ENCODE measurements around the gene VPS33B.

Gene VPS33B

DNA sequence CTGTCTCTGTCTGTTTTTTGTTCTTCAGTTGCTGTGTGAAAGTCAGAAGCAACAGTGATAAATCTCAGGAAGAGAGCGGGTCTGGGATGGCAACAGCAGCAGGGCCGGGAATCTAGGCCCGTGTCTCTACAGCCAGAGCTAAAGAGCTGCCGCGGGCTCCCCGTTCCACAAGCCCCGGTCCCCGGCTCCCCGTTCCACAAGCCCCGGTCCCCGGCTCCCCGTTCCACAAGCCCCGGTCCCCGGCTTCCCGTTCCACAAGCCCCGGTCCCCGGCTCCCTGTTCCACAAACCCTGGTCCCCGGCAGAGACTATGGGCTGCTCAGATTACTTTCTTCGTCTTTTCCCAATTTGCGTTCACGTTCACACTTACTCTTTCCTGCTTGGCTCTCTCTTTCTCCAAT lies 48.2 kb downstream of the VPS33B start:
- no peak for DNase-seq
- H3K9me3 Mint-ChIP-seq: no peaks in the 10 kb centered on the region
- H3K27ac Mint-ChIP-seq: no peak overlapping the region
- H3K36me3 Mint-ChIP-seq (ENCODE audit: low read depth): peaks cover 61% of the 10 kb centered on the region
- ATAC-seq: no peak
- H3K4me3 Mint-ChIP-seq: no peak overlapping the region
- no peaks in the 10 kb centered on the region for H3K4me1 Mint-ChIP-seq
- no peaks in the 10 kb centered on the region for H3K27me3 Mint-ChIP-seq

DNA sequence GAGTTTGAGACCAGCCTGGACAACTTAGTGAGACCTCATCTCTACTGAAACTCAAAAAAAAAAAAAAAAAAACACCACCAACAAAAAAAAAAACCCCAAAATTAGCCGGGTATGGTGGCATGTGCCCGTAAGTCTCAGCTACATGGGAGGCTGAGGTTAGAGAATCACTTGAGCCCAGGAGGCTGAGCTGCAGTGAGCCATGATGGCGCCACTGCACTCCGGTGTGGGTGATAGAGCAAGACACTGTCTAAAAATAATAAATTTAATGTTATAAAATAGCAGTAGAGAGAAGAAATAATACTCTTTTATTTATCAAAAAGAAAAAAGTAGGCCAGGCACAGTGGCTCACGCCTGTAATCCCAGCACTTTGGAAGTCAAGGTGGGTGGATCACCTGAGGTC lies 50.3 kb downstream of the VPS33B start:
- Mint-ChIP-seq H3K27ac (no peak overlapping the region), H3K4me1 (no peaks in the 10 kb centered on the region), H3K9me3 (no peaks in the 10 kb centered on the region), H3K36me3 (ENCODE audit: low read depth) (peaks cover 64% of the 10 kb centered on the region), H3K27me3 (no peaks in the 10 kb centered on the region), H3K4me3 (no peak overlapping the region)
- no peak for ATAC-seq
- no peak for DNase-seq

DNA sequence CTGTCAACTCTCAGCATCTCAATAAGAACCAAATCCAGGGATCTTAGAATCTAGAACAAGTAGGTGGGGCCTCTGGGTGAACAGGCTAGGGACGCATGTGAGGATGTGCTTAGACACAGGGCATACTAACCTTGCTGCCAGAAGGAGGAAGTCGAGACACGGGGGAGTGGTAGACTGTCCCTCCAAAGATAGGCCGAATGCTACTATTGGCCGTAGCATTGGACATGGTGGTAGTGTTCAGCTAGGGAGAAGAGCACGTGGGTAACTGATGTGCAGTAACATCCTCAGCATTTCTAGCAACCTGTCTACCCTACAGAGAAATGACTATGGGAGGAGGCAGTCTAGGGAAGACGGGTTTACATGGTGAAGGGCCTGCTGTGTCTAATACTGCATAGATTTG lies 52.1 kb downstream of the VPS33B start:
- Mint-ChIP-seq H3K4me3 (no peak overlapping the region), H3K36me3 (ENCODE audit: low read depth) (peaks cover 65% of the 10 kb centered on the region), H3K27me3 (no peaks in the 10 kb centered on the region), H3K4me1 (no peaks in the 10 kb centered on the region), H3K27ac (no peak overlapping the region), H3K9me3 (no peaks in the 10 kb centered on the region)
- no peak for ATAC-seq
- DNase-seq: no peak

DNA sequence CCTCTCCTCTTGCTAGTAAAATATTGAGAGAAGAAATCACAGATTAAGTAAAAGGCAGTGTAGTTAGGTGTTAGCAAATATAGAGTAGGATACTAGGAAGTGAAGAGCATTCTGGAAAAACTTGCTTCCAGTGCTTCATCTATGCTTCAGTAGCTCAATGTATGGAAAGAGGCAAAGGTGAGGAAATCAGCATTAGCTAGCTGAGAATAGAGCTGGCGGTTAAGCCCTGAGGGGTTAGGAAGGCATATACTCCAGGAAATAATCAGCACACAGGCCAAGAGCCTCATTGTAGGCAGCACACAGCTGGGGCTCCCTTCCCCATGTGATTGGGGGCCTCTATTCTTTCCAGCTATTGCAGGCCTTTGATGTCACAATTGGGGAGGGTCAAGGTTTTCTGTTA lies 54.0 kb downstream of the VPS33B start:
- Mint-ChIP-seq H3K27ac (no peak overlapping the region), H3K9me3 (no peaks in the 10 kb centered on the region)

DNA sequence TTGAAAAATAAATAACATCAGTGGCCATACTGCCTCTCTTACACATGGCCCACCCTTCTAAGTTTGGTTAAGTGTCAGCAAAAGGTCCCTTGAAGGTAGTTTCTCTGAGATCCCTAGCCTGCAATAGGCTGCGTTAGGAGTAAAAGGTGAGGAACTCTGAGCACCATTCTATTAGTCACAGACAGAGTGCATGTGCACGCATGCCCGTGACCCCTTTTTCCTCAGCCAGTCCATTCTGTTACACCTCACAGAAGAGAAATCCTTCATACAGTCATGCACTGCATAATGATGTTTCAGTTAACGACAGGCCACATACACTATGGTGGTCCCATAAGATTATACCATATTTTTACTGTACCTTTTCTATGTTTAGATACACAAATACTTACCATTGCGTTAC lies 55.2 kb downstream of the VPS33B start:
- Mint-ChIP-seq H3K36me3 (ENCODE audit: low read depth) (peaks cover 68% of the 10 kb centered on the region), H3K4me3 (no peak overlapping the region), H3K4me1 (no peaks in the 10 kb centered on the region), H3K27me3 (no peaks in the 10 kb centered on the region), H3K9me3 (no peaks in the 10 kb centered on the region), H3K27ac (no peak overlapping the region)
- DNase-seq: no peak
- ATAC-seq: no peak

More for the DNA sequence above, 54.0 kb downstream of the VPS33B start:
- Mint-ChIP-seq H3K4me1 (no peaks in the 10 kb centered on the region), H3K4me3 (no peak overlapping the region), H3K27me3 (no peaks in the 10 kb centered on the region), H3K36me3 (ENCODE audit: low read depth) (peaks cover 65% of the 10 kb centered on the region)
- no peak for DNase-seq
- no peak for ATAC-seq

DNA sequence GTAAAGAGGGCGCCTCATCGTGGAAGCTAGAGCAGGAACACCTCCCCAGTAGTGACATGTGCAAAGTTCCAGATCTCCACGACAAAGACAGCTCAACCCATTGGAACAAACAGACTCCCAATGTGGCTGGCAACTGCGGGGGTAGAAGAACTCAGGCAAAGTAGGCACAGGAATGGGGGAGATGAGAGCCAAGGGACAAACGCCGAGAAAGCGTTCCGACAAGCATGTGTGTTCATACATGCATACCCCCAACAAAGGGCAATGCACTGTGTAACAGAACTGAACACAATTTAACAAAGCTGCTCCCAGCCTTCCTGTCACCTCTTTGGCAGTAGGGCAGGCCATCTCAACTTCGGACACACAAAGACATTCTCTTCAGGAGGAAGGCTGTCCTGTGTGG lies 56.1 kb downstream of the VPS33B start:
- no peak overlapping the region for H3K27ac Mint-ChIP-seq
- no peaks in the 10 kb centered on the region for H3K27me3 Mint-ChIP-seq
- peaks cover 71% of the 10 kb centered on the region for H3K36me3 Mint-ChIP-seq (ENCODE audit: low read depth)
- no peaks in the 10 kb centered on the region for H3K4me1 Mint-ChIP-seq
- no peaks in the 10 kb centered on the region for H3K9me3 Mint-ChIP-seq
- DNase-seq: no peak
- ATAC-seq: no peak
- H3K4me3 Mint-ChIP-seq: no peak overlapping the region

DNA sequence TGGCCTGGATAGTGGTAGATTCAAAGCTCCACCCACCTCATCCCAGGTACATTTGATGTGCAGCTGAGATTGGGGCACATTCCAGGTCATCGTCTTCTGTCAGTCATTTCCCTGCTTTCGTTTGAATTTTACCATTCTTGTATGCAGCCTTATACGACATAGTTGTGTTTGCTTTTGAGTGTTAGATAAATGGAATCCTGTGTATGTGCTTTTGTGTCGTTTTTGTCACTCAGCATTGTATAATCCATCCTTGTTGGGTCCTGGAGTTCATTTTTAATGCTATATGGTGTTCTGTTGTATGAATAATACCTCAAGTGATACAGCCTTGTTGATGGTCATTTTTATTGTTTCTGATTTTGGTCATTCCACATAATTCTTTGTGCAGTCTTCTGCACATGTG lies 60.4 kb downstream of the VPS33B start:
- DNase-seq (no peak), ATAC-seq (no peak)
- peaks cover 5% of the 10 kb centered on the region for H3K4me1 Mint-ChIP-seq
- H3K4me3 Mint-ChIP-seq: no peak overlapping the region
- H3K9me3 Mint-ChIP-seq: no peaks in the 10 kb centered on the region
- no peaks in the 10 kb centered on the region for H3K27me3 Mint-ChIP-seq
- peaks cover 54% of the 10 kb centered on the region for H3K36me3 Mint-ChIP-seq (ENCODE audit: low read depth)
- H3K27ac Mint-ChIP-seq: no peak overlapping the region

DNA sequence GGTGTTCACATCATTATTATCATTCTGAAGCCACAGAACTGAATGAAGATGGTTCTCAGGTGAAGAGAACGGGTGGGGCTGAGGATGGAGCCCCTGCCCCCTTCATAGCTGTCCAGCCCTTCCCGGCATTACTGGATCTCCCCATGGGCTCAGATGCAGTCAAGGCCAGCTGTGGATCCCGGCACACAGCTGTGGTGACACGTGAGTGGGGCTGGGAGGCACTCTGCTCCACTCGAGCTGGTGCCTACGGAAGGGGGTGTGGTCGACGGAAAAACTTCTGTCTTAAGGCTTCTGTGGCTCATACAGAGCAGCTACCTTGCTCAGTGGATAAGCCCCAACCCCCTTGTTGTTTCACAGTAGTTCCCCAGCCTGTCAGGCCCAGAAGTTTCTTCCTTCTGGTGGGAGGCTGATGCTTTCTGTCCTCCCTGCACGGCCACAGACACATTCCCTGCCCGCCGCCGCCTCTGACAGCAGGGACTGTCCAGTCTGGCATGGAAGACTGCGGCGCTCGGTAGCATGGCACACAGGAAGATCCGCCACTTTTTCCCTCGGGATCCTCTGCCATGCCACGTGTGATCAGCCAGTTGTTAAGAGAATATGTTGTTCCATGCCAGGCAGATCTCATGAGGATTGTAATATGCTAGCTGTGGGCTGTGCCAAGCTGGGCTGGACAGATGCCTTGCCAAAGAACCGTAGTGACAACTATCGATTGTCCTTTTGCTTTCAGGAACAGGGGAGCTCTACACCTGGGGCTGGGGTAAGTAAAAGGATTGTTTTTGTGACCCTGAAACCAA lies 61.9 kb downstream of the VPS33B start:
- ATAC-seq: no peak
- Mint-ChIP-seq H3K27me3 (no peaks in the 10 kb centered on the region), H3K27ac (no peak overlapping the region), H3K9me3 (no peaks in the 10 kb centered on the region), H3K36me3 (ENCODE audit: low read depth) (peaks cover 42% of the 10 kb centered on the region), H3K4me3 (no peak overlapping the region), H3K4me1 (peaks cover 13% of the 10 kb centered on the region)
- no peak for DNase-seq

DNA sequence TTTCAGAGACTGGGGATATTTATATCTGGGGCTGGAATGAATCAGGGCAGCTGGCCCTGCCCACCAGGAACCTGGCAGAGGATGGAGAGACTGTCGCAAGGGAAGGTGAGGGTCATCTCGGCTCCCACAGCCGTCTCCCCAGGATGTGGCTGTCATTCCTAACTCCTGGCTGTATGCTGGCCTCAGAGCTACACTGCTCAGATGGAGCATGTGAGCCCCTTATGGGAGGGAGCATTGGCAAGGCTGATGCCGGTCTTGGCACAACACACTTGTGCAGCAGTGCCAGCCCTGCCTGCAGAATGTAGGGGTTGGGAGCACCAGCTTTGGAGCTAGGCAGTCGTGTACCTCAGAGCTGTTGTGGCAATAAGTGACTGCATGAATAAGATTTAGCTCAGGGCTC lies 62.5 kb downstream of the VPS33B start:
- Mint-ChIP-seq H3K36me3 (ENCODE audit: low read depth) (peaks cover 37% of the 10 kb centered on the region), H3K27ac (no peak overlapping the region), H3K4me3 (no peak overlapping the region), H3K9me3 (no peaks in the 10 kb centered on the region), H3K27me3 (no peaks in the 10 kb centered on the region), H3K4me1 (peaks cover 13% of the 10 kb centered on the region)
- no peak for ATAC-seq
- DNase-seq: no peak

DNA sequence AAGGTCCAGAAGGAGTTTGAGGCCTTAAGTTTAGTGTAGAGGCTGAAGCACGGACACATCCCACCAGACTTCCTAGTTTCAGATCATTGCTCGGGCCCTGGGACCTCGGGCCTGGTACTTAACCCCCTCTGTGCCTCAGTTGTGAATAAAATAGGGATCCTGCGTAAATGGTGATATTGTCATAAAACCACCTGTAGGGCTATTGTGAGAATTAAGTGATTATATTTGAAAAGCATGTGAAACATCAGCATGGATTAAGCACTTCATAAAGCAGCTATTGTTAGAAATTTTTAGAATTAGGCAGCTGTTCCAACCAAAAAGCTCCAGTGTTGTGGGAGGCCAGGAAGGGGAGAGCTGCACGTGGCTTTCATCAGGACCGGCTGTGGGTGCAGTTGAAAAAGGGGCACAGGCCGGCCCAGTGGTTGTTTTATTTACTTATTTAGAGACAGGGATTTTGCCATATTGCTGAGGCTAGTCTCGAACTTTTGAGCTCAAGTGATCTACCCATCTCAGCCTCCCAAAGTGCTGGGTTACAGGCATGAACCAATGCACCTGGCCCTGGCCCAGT lies 63.3 kb downstream of the VPS33B start:
- Mint-ChIP-seq H3K27me3 (no peaks in the 10 kb centered on the region), H3K27ac (no peak overlapping the region), H3K9me3 (no peaks in the 10 kb centered on the region), H3K36me3 (ENCODE audit: low read depth) (peaks cover 33% of the 10 kb centered on the region), H3K4me1 (peaks cover 17% of the 10 kb centered on the region), H3K4me3 (no peak overlapping the region)
- DNase-seq (no peak), ATAC-seq (no peak)

DNA sequence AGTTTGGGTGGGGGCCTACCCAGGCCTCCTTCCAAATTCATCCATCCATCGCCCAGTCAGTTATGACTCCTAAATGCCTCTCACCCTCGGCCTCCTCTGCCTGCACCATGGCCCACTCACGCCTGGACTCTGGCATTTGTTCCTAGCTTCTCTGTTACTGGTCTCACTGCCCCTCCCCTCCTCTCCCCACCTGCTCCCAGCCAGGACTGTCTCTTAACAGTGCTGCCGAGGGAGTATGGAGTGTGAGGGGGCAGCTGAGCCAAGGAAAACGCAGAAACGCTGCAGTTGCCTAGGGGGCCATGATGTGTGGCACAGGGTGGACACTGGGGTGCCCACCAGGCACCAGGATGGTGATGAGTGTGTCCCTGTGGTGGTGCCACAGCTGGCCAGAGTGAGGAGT lies 64.6 kb downstream of the VPS33B start:
- no peaks in the 10 kb centered on the region for H3K27me3 Mint-ChIP-seq
- no peak overlapping the region for H3K27ac Mint-ChIP-seq
- ATAC-seq (no peak), DNase-seq (no peak)
- no peaks in the 10 kb centered on the region for H3K9me3 Mint-ChIP-seq
- peak overlapping the region; percentile 53 for H3K4me3 Mint-ChIP-seq
- H3K4me1 Mint-ChIP-seq: peaks cover 22% of the 10 kb centered on the region
- H3K36me3 Mint-ChIP-seq (ENCODE audit: low read depth): peaks cover 29% of the 10 kb centered on the region

DNA sequence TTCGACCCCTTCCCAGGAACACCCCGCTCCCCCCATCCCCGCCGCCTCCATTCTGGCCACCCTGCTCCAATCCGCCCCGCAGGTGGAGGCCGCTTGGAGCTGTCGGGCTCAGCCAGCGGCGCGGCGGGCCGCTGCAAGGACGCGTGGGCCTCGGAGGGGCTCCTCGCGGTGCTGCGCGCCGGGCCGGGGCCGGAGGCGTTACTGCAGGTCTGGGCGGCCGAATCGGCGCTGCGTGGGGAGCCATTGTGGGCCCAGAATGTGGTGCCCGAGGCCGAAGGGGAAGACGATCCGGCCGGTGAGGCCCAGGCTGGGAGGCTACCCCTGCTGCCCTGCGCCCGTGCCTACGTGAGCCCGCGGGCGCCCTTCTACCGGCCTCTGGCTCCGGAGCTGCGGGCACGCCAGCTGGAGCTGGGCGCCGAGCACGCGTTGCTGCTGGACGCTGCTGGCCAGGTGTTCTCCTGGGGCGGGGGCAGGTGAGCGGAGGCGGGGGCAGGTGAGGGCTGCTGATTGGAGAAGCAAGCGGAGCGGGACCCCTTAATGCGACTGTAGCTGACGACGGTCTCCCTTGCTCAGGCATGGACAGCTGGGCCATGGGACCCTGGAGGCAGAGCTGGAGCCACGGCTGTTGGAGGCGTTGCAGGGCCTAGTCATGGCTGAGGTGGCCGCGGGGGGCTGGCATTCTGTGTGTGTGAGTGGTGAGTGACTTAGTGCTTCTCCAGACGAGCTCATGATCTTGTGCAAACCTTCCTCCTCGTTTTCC lies 65.2 kb downstream of the VPS33B start:
- no peak overlapping the region for H3K27ac Mint-ChIP-seq
- peaks cover 22% of the 10 kb centered on the region for H3K4me1 Mint-ChIP-seq
- no peaks in the 10 kb centered on the region for H3K27me3 Mint-ChIP-seq
- no peaks in the 10 kb centered on the region for H3K9me3 Mint-ChIP-seq
- H3K4me3 Mint-ChIP-seq: peak overlapping the region; percentile 84
- ATAC-seq (no peak), DNase-seq (no peak)
- H3K36me3 Mint-ChIP-seq (ENCODE audit: low read depth): peaks cover 30% of the 10 kb centered on the region

DNA sequence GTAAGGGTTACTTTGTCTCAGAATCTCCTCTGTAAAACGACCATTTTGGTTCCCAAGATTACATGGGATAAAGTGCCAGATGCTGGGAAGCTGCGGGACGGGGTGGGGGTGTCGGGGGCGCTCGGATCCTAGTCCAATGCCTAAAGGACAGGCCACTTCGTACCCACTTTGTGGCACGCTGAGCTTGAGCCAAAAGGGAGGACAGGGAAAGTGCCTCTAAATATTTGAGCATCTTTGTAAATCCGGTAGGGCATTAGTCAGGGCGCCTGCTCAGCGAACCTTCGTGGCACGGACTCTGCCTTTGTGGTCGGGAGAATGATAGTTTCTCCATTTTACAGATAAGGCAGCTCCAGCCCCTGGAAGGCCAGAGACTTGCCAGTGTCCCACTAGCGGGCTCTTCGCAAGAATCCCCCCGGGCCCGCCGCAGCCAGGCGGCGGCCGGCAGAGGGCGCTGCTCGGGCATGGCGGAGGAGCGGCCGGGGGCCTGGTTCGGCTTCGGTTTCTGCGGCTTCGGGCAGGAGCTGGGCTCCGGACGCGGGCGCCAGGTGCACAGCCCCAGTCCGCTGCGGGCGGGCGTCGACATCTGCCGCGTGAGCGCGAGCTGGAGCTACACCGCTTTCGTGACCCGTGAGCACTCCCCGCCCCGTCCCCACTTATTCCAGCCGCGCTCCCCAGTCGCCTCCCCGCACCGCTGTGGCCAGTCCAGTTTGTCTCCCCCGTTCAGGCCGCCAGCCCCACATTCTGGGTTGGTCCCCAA lies 65.9 kb downstream of the VPS33B start:
- ATAC-seq (no peak), DNase-seq (peak; percentile 84)
- H3K27me3 Mint-ChIP-seq: no peaks in the 10 kb centered on the region
- peak overlapping the region; percentile 91 for H3K27ac Mint-ChIP-seq
- H3K9me3 Mint-ChIP-seq: no peaks in the 10 kb centered on the region
- H3K4me1 Mint-ChIP-seq: peaks cover 22% of the 10 kb centered on the region
- H3K4me3 Mint-ChIP-seq: peak overlapping the region; percentile 84
- peaks cover 31% of the 10 kb centered on the region for H3K36me3 Mint-ChIP-seq (ENCODE audit: low read depth)

DNA sequence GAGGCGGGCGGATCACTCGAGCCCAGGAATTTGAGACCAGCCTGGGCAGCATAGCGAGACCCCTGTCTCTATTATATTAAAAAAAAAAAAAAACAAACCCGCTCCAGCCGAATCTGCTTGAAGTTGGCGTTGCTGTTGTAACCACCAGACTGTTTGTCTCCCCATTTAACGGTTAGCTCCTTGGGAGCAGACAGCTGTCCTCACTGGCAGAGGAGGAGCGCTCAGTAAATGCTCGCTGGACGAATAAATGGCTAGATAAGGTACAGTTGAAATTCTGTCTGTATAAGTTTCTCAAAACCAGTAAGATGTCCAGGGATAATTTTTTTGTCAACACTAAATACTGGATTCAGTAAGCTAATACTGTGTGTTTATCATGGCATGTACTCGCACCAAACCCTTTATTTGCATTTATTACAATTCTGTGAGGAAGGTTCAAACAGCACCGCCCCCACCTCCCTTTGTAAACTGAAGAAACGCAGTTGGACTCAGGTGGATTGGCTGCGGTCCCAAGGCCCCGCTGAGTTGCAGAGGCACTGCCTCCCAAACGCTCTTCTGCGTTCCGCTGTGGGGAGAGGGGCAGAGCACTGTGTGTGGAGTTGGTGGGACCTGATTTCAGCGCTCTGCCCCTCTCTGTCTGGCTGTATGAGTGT lies 66.6 kb downstream of the VPS33B start:
- ATAC-seq (no peak), DNase-seq (no peak)
- Mint-ChIP-seq H3K4me3 (peak overlapping the region; percentile 84), H3K27me3 (no peaks in the 10 kb centered on the region), H3K36me3 (ENCODE audit: low read depth) (peaks cover 25% of the 10 kb centered on the region), H3K27ac (peak overlapping the region; percentile 91), H3K4me1 (peaks cover 22% of the 10 kb centered on the region), H3K9me3 (no peaks in the 10 kb centered on the region)
